GM18499 (cell line): ENCODE data around the gene GOLT1B.
A peak's percentile ranks its signal among the peaks of the same experiment; 100 is the strongest.

ENCODE experiments used
- ATAC-seq: cut with Tn5 transposase; IDR thresholded peaks from one replicate; pipeline ENCODE4 v1.9.1; 2021; ENCODE audit warnings: moderate number of reproducible peaks; ENCODE audit not compliant: insufficient read depth, unreplicated experiment

Gene GOLT1B

GRCh38 chr12:21518451-21518850 lies 16.9 kb downstream of the GOLT1B start:
- ATAC-seq = no peak

- ATAC-seq = no peak
Observed at GRCh38 chr12:21521541-21521940, 20.0 kb downstream of the GOLT1B start.

- ATAC-seq = no peak
Observed at GRCh38 chr12:21523148-21523547, 21.6 kb downstream of the GOLT1B start.

- no peak for ATAC-seq
Observed at GRCh38 chr12:21526053-21526452, 24.5 kb downstream of the GOLT1B start, which contains the start of gene SPX. Gene SPX (plus strand): TSS chr12:21526296. CDS start chr12:21526473, 177 bp downstream.

- ATAC-seq = no peak
Observed at GRCh38 chr12:21526721-21527345, 25.2 kb downstream of the GOLT1B start.

- peak; percentile 91 for ATAC-seq
Observed at GRCh38 chr12:21527451-21528180, 26.0 kb downstream of the GOLT1B start.

GRCh38 chr12:21528953-21529352 lies 27.4 kb downstream of the GOLT1B start:
- ATAC-seq = no peak

GRCh38 chr12:21529456-21529855 lies 27.9 kb downstream of the GOLT1B start:
- no peak for ATAC-seq

- no peak for ATAC-seq
Observed at GRCh38 chr12:21538061-21538653, 36.6 kb downstream of the GOLT1B start.

GRCh38 chr12:21539797-21540196 lies 38.2 kb downstream of the GOLT1B start:
- no peak for ATAC-seq

GRCh38 chr12:21541773-21542172 lies 40.2 kb downstream of the GOLT1B start:
- no peak for ATAC-seq

- no peak for ATAC-seq
Observed at GRCh38 chr12:21542403-21542802, 40.8 kb downstream of the GOLT1B start.

GRCh38 chr12:21543151-21543550 lies 41.6 kb downstream of the GOLT1B start:
- ATAC-seq = no peak

- no peak for ATAC-seq
Observed at GRCh38 chr12:21545557-21545956, 44.0 kb downstream of the GOLT1B start.

GRCh38 chr12:21546716-21547115 lies 45.1 kb downstream of the GOLT1B start:
- ATAC-seq = no peak

- ATAC-seq = no peak
Observed at GRCh38 chr12:21547437-21547836, 45.8 kb downstream of the GOLT1B start.

- no peak for ATAC-seq
Observed at GRCh38 chr12:21551841-21552465, 50.4 kb downstream of the GOLT1B start.

GRCh38 chr12:21552635-21553328 lies 51.2 kb downstream of the GOLT1B start:
- ATAC-seq = no peak

GRCh38 chr12:21553329-21553675 lies 51.7 kb downstream of the GOLT1B start:
- no peak for ATAC-seq

GRCh38 chr12:21558100-21558679 lies 56.6 kb downstream of the GOLT1B start:
- no peak for ATAC-seq
